Measurements from ENCODE around the gene SDCCAG8.

DNA sequence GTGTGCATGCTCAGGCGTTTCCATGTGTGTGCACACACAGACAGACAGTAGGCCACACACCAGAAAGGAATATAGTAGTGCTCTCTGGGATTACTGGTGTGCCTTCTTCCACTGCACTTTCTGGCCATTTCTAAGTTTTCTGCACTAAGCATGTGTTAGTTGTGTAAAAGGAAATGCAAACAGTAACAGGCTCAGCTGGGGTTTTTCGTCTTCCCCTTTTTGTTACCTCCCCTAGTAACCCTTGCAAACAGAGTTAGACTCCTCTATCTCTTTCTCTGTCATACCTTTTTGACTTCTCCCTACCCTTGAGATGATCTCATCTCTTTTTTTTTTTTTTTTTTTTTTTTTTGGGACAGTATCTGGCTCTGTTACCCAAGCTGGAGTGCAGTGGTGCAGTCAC, 196.3 kb downstream of the SDCCAG8 start:
- TF ChIP-seq, protein P1, sequence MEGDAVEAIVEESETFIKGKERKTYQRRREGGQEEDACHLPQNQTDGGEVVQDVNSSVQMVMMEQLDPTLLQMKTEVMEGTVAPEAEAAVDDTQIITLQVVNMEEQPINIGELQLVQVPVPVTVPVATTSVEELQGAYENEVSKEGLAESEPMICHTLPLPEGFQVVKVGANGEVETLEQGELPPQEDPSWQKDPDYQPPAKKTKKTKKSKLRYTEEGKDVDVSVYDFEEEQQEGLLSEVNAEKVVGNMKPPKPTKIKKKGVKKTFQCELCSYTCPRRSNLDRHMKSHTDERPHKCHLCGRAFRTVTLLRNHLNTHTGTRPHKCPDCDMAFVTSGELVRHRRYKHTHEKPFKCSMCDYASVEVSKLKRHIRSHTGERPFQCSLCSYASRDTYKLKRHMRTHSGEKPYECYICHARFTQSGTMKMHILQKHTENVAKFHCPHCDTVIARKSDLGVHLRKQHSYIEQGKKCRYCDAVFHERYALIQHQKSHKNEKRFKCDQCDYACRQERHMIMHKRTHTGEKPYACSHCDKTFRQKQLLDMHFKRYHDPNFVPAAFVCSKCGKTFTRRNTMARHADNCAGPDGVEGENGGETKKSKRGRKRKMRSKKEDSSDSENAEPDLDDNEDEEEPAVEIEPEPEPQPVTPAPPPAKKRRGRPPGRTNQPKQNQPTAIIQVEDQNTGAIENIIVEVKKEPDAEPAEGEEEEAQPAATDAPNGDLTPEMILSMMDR (IDR thresholded peaks at IDR 0.05): no peak
- TF ChIP-seq POLR2A (IDR thresholded peaks at IDR 0.05): no peak

Data from esophagus squamous epithelium (tissue), 4 donors.